HEK293T (cell line): Measurements from ENCODE around the gene TPSD1.
"Not testable (repeated sequence)": the region's sequence is repeated elsewhere in the genome, so short reads cannot be mapped to it uniquely, and the experiment has no call there.

Source experiments
- ARNT ChIP-seq: fragments of 450-650 bp; IDR thresholded peaks from 2 replicates; pipeline ENCODE4 v1.6.1; 2017; ENCODE audit warnings: mild to moderate bottlenecking
- BHLHE40 ChIP-seq: fragments of 450-650 bp; IDR thresholded peaks from 2 replicates; pipeline ENCODE4 v1.6.1; 2016; ENCODE audit warnings: mild to moderate bottlenecking, moderate library complexity, borderline replicate concordance
- CTBP1 ChIP-seq: fragments of 450-650 bp; IDR thresholded peaks from 2 replicates; pipeline ENCODE4 v1.6.1; 2016; ENCODE audit warnings: borderline replicate concordance
- ELF4 ChIP-seq: fragments of 450-650 bp; IDR thresholded peaks from 2 replicates; pipeline ENCODE4 v1.6.1; 2017; ENCODE audit warnings: antibody characterized with exemption
- FOXA1 ChIP-seq: fragments of 450-650 bp; IDR thresholded peaks from 2 replicates; pipeline ENCODE4 v1.6.1; 2016; ENCODE audit warnings: mild to moderate bottlenecking
- FOXK2 ChIP-seq: fragments of 450-650 bp; IDR thresholded peaks from 2 replicates; pipeline ENCODE4 v1.6.1; 2016; ENCODE audit warnings: mild to moderate bottlenecking
- FOXM1 ChIP-seq: fragments of 450-650 bp; IDR thresholded peaks from 2 replicates; pipeline ENCODE4 v1.6.1; 2017; ENCODE audit warnings: mild to moderate bottlenecking, borderline replicate concordance
- HDGF ChIP-seq: fragments of 450-650 bp; IDR thresholded peaks from 2 replicates; pipeline ENCODE4 v1.6.1; 2017; ENCODE audit warnings: antibody characterized with exemption, borderline replicate concordance
- L3MBTL2 ChIP-seq: fragments of 450-650 bp; conservative IDR thresholded peaks from 2 replicates; pipeline ENCODE4 v1.6.1; 2016; ENCODE audit warnings: mild to moderate bottlenecking
- LEF1 ChIP-seq: fragments of 450-650 bp; IDR thresholded peaks from 2 replicates; pipeline ENCODE4 v1.6.1; 2017; ENCODE audit warnings: mild to moderate bottlenecking, borderline replicate concordance
- NFRKB ChIP-seq: fragments of 450-650 bp; IDR thresholded peaks from 2 replicates; pipeline ENCODE4 v1.6.1; 2016; ENCODE audit warnings: mild to moderate bottlenecking, moderate library complexity
- SP1 ChIP-seq: fragments of 450-650 bp; IDR thresholded peaks from 2 replicates; pipeline ENCODE4 v1.6.1; 2017
- ZNF384 ChIP-seq: fragments of 450-650 bp; IDR thresholded peaks from 2 replicates; pipeline ENCODE4 v1.6.1; 2016

GRCh38 chr16:1239575-1239974 lies 16.3 kb upstream of the TPSD1 start:
- TF ChIP-seq LEF1, HDGF, FOXM1, ARNT, FOXK2, FOXA1, SP1, BHLHE40, ELF4, NFRKB, L3MBTL2, ZNF384, CTBP1: not testable (repeated sequence)
